ENCODE results near the gene ZNF717.
A peak's percentile ranks its signal among the peaks of the same experiment; 100 is the strongest.
"Not testable (repeated sequence)": the region's sequence is repeated elsewhere in the genome, so short reads cannot be mapped to it uniquely, and the experiment has no call there.

Gene ZNF717

DNA sequence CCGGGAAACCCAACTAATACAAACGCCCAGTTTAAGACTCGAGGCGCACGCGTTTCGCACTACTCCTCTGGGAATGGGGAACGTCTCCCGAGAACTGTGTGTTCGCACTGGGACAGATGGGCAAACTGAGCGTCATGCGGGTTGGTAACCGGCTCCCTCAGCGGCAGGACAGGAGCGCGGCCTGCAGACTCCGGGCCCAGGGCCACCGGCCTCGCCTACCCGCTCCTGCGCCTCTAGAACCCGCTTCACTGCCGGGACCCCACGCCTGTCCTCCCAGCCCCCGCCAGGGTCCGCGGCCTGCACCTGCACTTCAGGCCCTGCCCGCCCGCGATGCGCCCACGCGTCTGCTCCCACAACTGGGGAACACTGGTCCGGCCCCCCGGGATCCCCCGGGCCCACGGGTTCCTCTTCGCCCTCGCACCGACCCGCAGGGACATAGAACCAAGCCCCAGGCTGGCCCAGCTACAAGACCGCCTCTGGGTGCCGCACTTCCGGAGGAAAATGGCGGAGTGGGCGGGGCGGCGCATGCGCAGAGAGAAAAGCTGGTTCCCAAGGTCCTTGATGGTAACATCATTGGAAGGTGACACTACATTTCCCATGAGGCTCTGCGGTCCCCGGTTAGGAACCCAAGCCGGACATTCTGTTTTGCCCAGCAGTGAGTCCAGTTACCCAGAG lies at the start of gene ZNF717:
TSS of gene ZNF717 (minus strand) at position 469 of the 675 bp plus-strand sequence. CDS start 2,187 bp downstream, outside the sequence.
- DNase-seq: peak; percentile 94

DNA sequence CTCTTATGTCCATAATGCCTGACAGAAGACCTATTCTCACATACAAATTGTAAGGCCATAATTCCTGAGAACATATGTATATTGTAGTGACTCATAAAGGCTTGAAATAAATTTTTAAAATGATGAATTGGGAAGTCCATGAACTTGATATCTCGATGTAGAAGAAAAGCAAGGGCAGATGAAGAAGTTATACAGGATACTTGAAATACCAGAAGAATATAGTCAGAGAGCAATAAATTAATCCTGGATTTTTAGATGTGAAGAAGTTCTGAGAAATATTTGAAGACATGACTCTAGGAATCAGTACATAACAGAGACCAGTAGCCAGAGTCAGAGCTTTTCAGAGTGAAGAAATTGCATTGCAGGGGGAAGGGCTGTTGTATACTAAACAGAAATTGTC lies 45.7 kb upstream of the ZNF717 start:
- not testable (repeated sequence) for DNase-seq

DNA sequence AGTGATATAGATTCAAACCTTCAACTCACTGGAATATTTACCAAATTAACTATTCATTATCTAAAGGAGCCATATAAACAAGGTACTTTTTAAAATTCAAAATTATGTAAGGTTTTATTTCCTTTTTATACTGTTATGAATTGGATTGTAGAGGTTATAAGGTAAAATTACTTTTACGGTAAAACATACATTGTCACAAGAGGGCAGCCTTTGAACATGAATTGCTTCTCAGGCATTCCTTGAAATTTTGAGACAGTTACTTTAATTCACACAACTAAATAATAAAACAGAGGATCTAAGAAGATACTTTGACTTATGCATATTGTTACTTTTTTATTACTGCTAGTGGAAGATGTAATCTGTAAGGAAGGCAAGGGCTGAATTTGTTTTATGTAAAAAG lies 32.7 kb upstream of the ZNF717 start:
- not testable (repeated sequence) for DNase-seq

DNA sequence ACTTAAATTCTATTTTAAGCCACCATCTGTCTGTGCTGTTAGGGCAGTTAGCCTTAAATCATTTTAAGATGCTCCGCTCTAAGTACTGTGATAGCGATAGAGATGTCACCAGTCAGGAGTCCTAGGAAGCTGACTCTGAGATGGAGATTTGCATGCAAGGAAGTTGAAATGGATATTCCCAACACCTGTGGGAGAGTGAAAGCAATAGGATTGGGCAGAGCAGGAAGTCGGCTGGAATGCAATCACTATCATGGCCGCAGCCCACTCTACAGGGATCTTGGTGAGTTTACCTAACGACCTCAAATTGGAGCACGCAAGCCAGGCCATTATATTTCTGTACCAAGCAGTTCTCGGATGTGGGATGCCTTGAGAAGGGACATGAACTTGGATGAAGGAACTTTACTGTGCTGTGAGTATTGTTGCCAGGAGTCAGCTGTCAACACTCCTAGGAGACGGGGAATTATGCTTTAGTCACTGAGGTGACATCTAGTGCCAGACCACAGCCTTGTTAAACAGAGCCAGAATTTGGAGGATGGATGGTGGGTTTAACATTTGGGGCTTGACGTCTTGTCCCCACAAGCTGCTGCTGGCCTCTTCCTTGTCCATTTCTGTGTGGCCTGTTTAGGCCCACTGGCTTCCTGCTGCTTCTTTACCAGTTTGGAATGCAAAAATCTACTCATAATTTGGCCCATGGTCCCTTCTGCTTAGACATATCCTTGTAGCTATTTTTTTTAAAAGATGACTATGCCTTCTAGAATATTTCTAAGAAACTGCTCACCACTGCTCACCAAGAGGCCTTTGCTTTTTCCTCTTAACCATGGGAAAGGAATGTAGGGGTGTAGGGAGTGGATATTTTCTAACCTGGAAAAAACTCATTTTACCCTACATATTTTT lies 31.2 kb upstream of the ZNF717 start:
- not testable (repeated sequence) for DNase-seq

DNA sequence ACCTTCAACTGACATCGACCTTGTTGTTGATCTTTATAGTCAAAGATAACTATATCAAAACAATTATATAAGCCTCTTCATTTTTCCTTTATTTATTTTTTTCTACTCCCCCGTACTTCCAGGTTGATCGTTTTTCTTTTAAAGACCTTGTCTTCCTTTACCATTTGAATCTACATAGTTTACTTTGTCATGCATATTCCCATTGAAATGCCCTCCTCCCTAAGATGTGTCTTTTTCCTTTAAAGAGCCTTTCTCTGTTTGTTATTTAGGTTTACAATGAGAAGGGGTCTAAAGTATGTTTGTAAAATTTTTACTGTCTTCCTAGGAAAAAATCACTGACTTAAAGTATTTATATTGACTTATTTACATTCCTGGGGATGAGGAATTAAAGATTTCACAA lies 29.4 kb upstream of the ZNF717 start:
- DNase-seq: no peak

DNA sequence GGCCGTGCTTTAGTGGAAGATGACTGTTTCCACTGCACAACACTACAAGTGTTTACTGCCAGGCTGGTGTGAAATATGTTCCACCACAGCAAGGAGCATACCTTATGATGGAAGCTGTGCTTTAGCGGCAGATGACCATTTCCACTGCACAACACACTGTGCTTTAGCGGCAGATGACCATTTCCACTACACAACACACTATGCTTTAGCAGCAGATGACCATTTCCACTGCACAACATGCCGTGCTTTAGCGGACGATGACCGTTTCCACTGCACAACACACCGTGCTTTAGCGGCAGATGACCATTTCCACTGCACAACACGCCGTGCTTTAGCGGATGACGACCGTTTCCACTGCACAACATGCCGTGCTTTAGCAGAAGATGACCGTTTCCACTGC lies 2.8 kb downstream of the ZNF717 start:
- DNase-seq: no peak

DNA sequence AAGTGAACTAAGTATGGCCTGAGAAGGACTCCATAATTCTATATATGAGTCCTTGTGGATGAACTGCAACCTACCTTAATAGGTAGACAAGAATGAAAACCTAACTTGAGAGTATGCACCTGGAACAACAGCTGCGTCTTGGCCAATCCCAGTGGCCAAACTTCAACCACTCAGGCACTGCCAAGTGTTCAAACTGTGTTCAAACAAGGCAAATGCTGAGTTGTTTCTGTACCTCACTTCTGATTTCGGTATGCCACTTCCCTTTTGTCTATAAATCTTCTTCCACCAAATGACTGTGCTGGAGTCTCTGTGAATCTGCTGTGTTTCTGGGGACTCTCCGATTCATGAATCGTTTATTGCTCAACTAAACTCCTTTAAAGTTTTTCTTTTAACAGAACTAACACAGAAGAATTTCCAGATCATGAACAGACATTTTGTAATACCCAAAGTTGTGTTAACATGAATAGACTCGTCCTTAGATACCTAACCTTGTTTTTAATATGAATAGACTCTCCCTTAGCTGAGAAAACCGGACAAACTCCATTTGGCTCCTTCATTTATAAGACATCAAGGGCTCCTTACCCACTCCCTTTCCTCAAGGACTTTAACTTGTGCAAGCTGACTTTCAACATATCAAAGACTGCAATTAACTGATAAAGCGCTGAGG lies 4.1 kb downstream of the ZNF717 start:
- no peak for DNase-seq

DNA sequence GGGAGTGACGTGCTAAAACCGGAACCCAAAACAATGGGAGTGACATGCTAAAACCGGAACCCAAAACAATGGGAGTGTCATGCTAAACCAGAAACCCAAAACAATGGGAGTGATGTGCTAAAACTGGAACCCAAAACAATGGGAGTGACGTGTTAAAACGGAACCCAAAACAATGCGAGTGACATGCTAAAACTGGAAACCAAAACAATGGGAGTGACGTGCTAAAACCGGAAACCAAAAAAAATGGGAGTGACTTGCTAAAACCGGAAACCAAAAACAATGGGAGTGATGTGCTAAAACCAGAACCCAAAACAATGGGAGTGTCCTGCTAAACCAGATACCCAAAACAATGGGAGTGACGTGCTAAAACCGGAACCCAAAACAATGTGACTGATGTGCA lies 7.6 kb downstream of the ZNF717 start:
- not testable (repeated sequence) for DNase-seq

DNA sequence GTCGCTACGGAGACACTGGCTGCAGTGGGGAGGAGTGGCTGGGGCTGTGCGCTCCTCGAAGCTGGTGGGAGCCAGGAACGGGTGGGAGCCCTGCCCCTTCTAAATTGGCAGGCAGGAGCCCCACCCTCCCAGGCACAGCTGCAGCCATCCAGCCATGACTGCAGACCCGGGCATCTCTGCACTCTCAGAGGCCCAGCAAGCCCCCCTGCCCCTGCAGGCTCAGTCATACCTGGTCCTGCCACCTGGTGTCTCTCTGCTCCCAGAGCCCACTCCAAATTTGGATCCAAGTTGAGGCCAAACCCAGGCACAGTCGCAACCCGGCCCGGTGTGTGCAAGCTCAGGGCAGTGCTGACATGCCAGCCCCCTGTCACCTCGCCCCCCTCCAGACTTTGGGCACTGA lies 13.7 kb downstream of the ZNF717 start:
- DNase-seq: not testable (repeated sequence)

DNA sequence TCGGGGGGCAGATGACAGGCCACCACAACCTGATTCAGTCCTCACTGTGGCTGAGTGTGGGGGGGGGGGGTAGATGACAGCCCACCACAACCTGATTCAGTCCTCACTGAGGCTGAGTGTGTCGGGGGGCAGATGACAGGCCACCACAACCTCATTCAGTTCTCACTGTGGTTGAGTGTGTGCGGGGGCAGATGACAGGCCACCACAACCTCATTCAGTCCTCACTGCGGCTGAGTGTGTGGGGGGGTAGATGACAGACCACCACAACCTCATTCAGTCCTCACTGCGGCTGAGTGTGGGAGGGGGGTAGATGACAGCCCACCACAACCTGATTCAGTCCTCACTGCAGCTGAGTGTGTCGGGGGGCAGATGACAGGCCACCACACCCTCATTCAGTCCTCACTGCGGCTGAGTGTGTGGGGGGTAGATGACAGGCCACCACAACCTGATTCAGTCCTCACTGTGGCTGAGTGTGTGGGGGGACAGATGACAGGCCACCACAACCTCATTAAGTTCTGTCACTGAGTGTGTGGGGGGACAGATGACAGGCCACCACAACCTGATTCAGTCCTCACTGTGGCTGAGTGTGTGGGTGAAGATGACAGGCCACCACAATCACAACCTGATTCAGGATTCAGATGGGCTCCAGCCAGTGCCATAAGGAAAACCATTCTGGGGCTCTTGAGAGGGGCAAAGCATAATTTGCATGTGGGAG lies 16.9 kb downstream of the ZNF717 start:
- DNase-seq: no peak

DNA sequence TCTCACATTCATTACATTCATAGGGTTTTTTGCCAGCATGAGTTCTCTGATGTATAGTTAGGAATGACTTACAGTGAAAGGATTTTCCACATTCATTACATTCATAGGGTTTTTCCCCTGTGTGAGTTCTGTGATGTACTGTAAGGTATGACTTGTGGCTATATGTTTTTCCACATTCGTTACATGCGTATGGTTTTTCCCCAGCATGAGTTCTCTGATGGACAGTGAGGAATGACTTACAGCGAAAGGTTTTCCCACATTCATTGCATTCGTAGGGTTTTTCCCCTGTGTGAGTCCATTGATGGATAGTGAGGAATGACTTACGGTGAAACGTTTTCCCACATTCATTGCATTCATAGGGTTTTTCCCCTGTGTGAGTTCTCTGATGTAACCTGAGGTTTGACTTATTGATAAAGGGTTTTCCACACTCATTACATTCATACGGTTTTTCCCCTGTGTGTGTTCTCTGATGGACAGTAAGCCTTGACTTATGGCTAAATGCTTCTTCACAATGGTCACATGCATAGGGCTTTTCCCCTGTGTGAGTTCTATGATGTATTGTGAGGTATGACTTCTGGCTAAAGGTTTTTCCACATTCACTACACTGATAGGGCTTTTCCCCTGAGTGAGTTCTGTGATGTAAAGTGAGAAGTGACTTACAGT lies 47.4 kb downstream of the ZNF717 start:
- DNase-seq: no peak

DNA sequence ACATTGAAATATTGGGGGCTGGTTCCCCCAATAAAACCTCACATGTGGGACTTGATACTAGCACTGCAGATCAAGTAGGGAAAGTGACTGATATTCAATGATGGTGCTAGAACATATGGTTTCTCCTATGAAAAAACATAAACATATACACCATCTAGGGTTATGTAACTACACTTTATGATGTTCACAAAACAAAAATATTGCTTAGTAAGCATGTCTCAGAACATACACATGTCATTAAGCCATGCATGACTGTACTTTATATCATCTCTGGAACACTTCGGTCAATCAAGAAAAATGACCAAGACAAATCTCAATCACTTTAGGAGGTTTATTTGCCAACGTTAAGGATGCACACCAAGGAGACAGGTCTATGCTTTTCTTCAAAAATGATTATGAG lies 57.4 kb downstream of the ZNF717 start:
- DNase-seq: no peak

DNA sequence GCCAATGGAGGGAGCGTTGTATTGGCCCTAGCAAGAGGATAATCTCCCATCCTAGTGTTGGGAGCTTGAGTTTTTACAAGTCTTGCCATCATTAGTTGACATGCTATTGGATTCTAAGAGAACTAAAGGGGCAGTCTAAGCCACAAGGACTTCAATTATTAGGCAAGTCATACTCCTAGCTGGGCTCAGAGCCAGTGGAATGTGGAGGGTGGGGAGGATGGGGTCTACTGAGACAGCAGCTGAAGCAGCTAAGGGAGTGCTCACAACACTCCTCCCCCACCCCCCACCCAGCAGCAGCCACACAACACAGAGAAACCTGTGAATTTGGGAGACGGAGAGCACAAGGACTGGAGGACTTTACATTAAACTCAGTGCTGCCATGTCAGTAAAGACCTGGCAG lies 93.3 kb downstream of the ZNF717 start:
- DNase-seq: no peak

DNA sequence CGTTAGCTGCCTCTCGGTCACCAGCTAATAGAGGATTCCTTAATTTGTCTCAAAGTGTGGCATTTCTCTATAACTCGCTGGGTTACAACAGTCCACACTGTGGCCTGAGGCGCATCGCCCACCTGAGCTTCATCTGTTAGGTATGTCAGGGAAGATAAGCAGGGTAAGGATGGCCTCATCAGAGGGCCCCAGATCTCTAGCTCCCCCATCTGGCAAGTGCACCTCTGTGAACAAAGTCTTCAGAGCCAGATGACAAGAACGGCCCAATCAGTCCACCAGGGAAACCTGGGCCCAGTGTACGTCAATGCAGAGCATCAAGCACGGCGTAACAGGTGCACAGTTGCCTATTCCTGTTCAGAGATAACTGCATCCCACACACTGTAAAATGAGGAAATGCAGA lies 98.0 kb downstream of the ZNF717 start:
- no peak for DNase-seq
